Loucy (cell line): ENCODE data around the gene ENPEP.
A peak's percentile ranks its signal among the peaks of the same experiment; 100 is the strongest.

Source experiments
- H2AFZ ChIP-seq: fragments of 200-600 bp; sonication (generic); 2 replicates; pipeline ENCODE4 v1.6.0; 2016; ENCODE audit warnings: antibody characterized with exemption, mild to moderate bottlenecking, low read length, moderate library complexity
- H3F3A ChIP-seq: fragments of 200-600 bp; 2 replicates; pipeline ENCODE4 v1.6.0; 2016; ENCODE audit warnings: antibody characterized with exemption, low read depth, mild to moderate bottlenecking
- H3K27me3 ChIP-seq: fragments of 200-600 bp; sonication (generic); 2 replicates; pipeline ENCODE4 v1.6.1; 2014; ENCODE audit warnings: low read length, mild to moderate bottlenecking; ENCODE audit not compliant: insufficient read depth, poor library complexity, severe bottlenecking
- H3K36me3 ChIP-seq: fragments of 200-600 bp; sonication (generic); 2 replicates; pipeline ENCODE4 v1.6.1; 2016; ENCODE audit warnings: low read length; ENCODE audit not compliant: insufficient read depth
- H3K4me1 ChIP-seq: fragments of 200-600 bp; sonication (generic); 2 replicates; pipeline ENCODE4 v1.5.1; 2014; ENCODE audit warnings: low read length, mild to moderate bottlenecking; ENCODE audit not compliant: insufficient read depth, poor library complexity, severe bottlenecking
- H3K4me2 ChIP-seq: fragments of 200-600 bp; sonication (generic); 2 replicates; pipeline ENCODE4 v1.6.0; 2014; ENCODE audit warnings: antibody characterized with exemption, low read length, low read depth, mild to moderate bottlenecking; ENCODE audit not compliant: poor library complexity, severe bottlenecking
- H3K4me3 ChIP-seq: fragments of 200-600 bp; sonication (generic); 2 replicates; pipeline ENCODE4 v1.5.1; 2014; ENCODE audit warnings: low read length, mild to moderate bottlenecking, mixed read lengths; ENCODE audit not compliant: poor library complexity, severe bottlenecking
- H3K79me2 ChIP-seq: fragments of 200-600 bp; sonication (generic); 2 replicates; pipeline ENCODE4 v1.6.1; 2014; ENCODE audit warnings: low read length; ENCODE audit not compliant: insufficient read depth
- H3K9ac ChIP-seq: fragments of 200-600 bp; sonication (generic); 2 replicates; pipeline ENCODE4 v1.6.0; 2014; ENCODE audit warnings: mild to moderate bottlenecking, low read depth, low read length, moderate library complexity; ENCODE audit not compliant: poor library complexity, severe bottlenecking
- H3K9me2 ChIP-seq: fragments of 200-600 bp; sonication (generic); replicated peaks from 2 replicates; pipeline ENCODE4 v1.6.1; 2016; ENCODE audit warnings: low read depth, low read length, mixed read lengths
- H3K9me3 ChIP-seq: fragments of 200-600 bp; sonication (generic); 2 replicates; pipeline ENCODE4 v1.6.1; 2014; ENCODE audit warnings: mild to moderate bottlenecking, antibody characterized with exemption, low read length, low read depth; ENCODE audit not compliant: insufficient read depth
- H4K20me1 ChIP-seq: fragments of 200-600 bp; sonication (generic); 2 replicates; pipeline ENCODE4 v1.6.0; 2014; ENCODE audit warnings: antibody characterized with exemption, low read length, mild to moderate bottlenecking; ENCODE audit not compliant: insufficient read depth, poor library complexity, severe bottlenecking
- CTCF ChIP-seq: fragments of 200-600 bp; sonication (generic); conservative IDR thresholded peaks from 2 replicates; pipeline ENCODE4 v1.5.1; 2014; ENCODE audit warnings: mild to moderate bottlenecking, antibody characterized with exemption, low read length
- EZH2phosphoT487 ChIP-seq: fragments of 200-600 bp; IDR thresholded peaks from 2 replicates; pipeline ENCODE4 v1.6.1; 2018; ENCODE audit warnings: antibody characterized with exemption, mild to moderate bottlenecking, moderate library complexity, borderline replicate concordance

The ENPEP gene

GRCh38 chr4:110510955-110511544 is 35.1 kb downstream of the ENPEP start:
- Histone ChIP-seq H3K9me2 (no peaks in the 10 kb centered on the region), H3K79me2 (no peaks in the 10 kb centered on the region), H3K4me1 (peaks cover 6% of the 10 kb centered on the region), H3F3A (no peaks in the 10 kb centered on the region), H3K27me3 (no peaks in the 10 kb centered on the region), H3K36me3 (no peaks in the 10 kb centered on the region), H3K4me2 (no peak overlapping the region), H2AFZ (peak overlapping the region; percentile 41; the same call in 1 of the 2 replicates), H3K9me3 (no peaks in the 10 kb centered on the region), H4K20me1 (no peaks in the 10 kb centered on the region), H3K9ac (no peak overlapping the region), H3K4me3 (no peak overlapping the region)
- TF ChIP-seq CTCF (peak; percentile 77), EZH2phosphoT487 (no peak)

- Histone ChIP-seq H3K9me2 (no peaks in the 10 kb centered on the region), H3F3A (no peaks in the 10 kb centered on the region), H3K4me2 (no peak overlapping the region), H2AFZ (no peak overlapping the region), H3K9ac (no peak overlapping the region), H3K4me3 (no peak overlapping the region), H3K27me3 (no peaks in the 10 kb centered on the region), H3K36me3 (no peaks in the 10 kb centered on the region), H4K20me1 (no peaks in the 10 kb centered on the region), H3K4me1 (peaks cover 6% of the 10 kb centered on the region), H3K79me2 (no peaks in the 10 kb centered on the region), H3K9me3 (no peaks in the 10 kb centered on the region)
- TF ChIP-seq CTCF, result no peak
- no peak for TF ChIP-seq EZH2phosphoT487
Observed at GRCh38 chr4:110512901-110513300, 36.9 kb downstream of the ENPEP start.

GRCh38 chr4:110514889-110515479 is 39.0 kb downstream of the ENPEP start:
- H3K9me2 ChIP-seq, result no peaks in the 10 kb centered on the region
- TF ChIP-seq CTCF (peak; percentile 74), EZH2phosphoT487 (no peak)
- H3K4me3 ChIP-seq, result peak overlapping the region; percentile 82
- H4K20me1 ChIP-seq, result no peaks in the 10 kb centered on the region
- no peaks in the 10 kb centered on the region for H3K79me2 ChIP-seq
- peak overlapping the region; percentile 72 for H3K9ac ChIP-seq
- H3F3A ChIP-seq, result no peaks in the 10 kb centered on the region
- peak overlapping the region; percentile 89 for H2AFZ ChIP-seq
- H3K27me3 ChIP-seq, result no peaks in the 10 kb centered on the region
- H3K4me1 ChIP-seq, result peaks cover 6% of the 10 kb centered on the region
- peak overlapping the region; percentile 85 for H3K4me2 ChIP-seq
- H3K36me3 ChIP-seq, result no peaks in the 10 kb centered on the region
- no peaks in the 10 kb centered on the region for H3K9me3 ChIP-seq
